IMR-90 (cell line): ENCODE results near the gene SLC3A2. TPM values are rescaled to one million over a fixed set of nuclear protein-coding genes. Genes with fewer than 3 reads are reported as not detected.
A peak's percentile ranks its signal among the peaks of the same experiment; 100 is the strongest.

Experiments
- ATAC-seq: fragments of 200-7000 bp; cut with Tn5 transposase; 2 replicates; pipeline ENCODE4 v1.9.1; 2020; ENCODE audit warnings: low read depth, mild to moderate bottlenecking, moderate library complexity
- BruUV-seq: library from RNA; stranded (reverse); fragments of 400-500 nt; replicated peaks from 2 replicates; lab custom pipeline; 2021; lab: Mats Ljungman, UMichigan
- CTCF ChIA-PET: fragments of 300-600 bp; formaldehyde crosslinking; extraction: SDS; loops from one replicate; lab custom pipeline; 2021; ENCODE audit warnings: antibody characterized with exemption; lab: Yijun Ruan, JAX
- POLR2A ChIA-PET: fragments of 300-600 bp; sonication (Branson Sonifier 250); formaldehyde crosslinking; loops from one replicate; lab custom pipeline; 2022; ENCODE audit warnings: antibody characterized with exemption; ENCODE audit not compliant: unreplicated experiment; lab: Charles Lee
- DNase-seq: peaks from one replicate; pipeline ENCODE4 v3.0.0; 2013
- H2AFZ ChIP-seq: replicated peaks from 2 replicates; pipeline ENCODE3; 2013; ENCODE audit warnings: low read length, mild to moderate bottlenecking; ENCODE audit not compliant: poor library complexity
- H2AK5ac ChIP-seq: 2 replicates; pipeline ENCODE4 v1.6.1; 2013; ENCODE audit warnings: low read depth, low read length, inconsistent platforms
- H2AK9ac ChIP-seq: replicated peaks from 2 replicates; pipeline ENCODE3; 2013; ENCODE audit warnings: mild to moderate bottlenecking, low read depth, low read length, moderate library complexity; ENCODE audit not compliant: poor library complexity
- H2BK120ac ChIP-seq: 2 replicates; pipeline ENCODE4 v1.6.1; 2013; ENCODE audit warnings: low read depth, low read length, inconsistent platforms
- H2BK15ac ChIP-seq: 3 replicates; pipeline ENCODE4 v1.6.1; 2013; ENCODE audit warnings: low read depth, low read length, inconsistent platforms
- H2BK20ac ChIP-seq: 2 replicates; pipeline ENCODE4 v1.6.1; 2013; ENCODE audit warnings: low read depth, mild to moderate bottlenecking, inconsistent platforms, low read length, moderate library complexity
- H2BK5ac ChIP-seq: 2 replicates; pipeline ENCODE4 v1.6.1; 2013; ENCODE audit warnings: mild to moderate bottlenecking, low read depth, low read length, inconsistent platforms; ENCODE audit not compliant: poor library complexity, severe bottlenecking
- H3K14ac ChIP-seq: replicated peaks from 2 replicates; pipeline ENCODE4 v1.6.1; 2013; ENCODE audit warnings: low read depth, low read length, inconsistent platforms
- H3K18ac ChIP-seq: 2 replicates; pipeline ENCODE4 v1.6.1; 2013; ENCODE audit warnings: low read depth, low read length, control low read depth
- H3K23ac ChIP-seq: 2 replicates; pipeline ENCODE4 v1.6.1; 2013; ENCODE audit warnings: low read depth, low read length, inconsistent platforms
- H3K27ac ChIP-seq: 2 replicates; pipeline ENCODE4 v1.5.1; 2013; ENCODE audit warnings: mild to moderate bottlenecking, control low read depth, low read length; ENCODE audit not compliant: insufficient read depth
- H3K27me3 ChIP-seq: 2 replicates; pipeline ENCODE4 v1.6.1; 2013; ENCODE audit warnings: low read length; ENCODE audit not compliant: control insufficient read depth, insufficient read depth
- H3K36me3 ChIP-seq: 2 replicates; pipeline ENCODE4 v1.6.1; 2013; ENCODE audit warnings: low read length, mixed read lengths; ENCODE audit not compliant: control insufficient read depth, insufficient read depth
- H3K4ac ChIP-seq: 2 replicates; pipeline ENCODE4 v1.6.1; 2013; ENCODE audit warnings: low read depth, low read length, inconsistent platforms
- H3K4me1 ChIP-seq: 2 replicates; pipeline ENCODE4 v1.6.1; 2013; ENCODE audit warnings: low read length, mixed read lengths; ENCODE audit not compliant: control insufficient read depth, insufficient read depth
- H3K4me2 ChIP-seq: 2 replicates; pipeline ENCODE4 v1.6.1; 2013; ENCODE audit warnings: low read depth, mild to moderate bottlenecking, control low read depth, low read length, moderate library complexity
- H3K4me3 ChIP-seq: 2 replicates; pipeline ENCODE4 v1.5.1; 2013; ENCODE audit warnings: low read depth, mild to moderate bottlenecking, control low read depth, low read length, moderate library complexity; ENCODE audit not compliant: insufficient read depth
- H3K56ac ChIP-seq: 2 replicates; pipeline ENCODE4 v1.6.1; 2013; ENCODE audit warnings: low read length, inconsistent platforms; ENCODE audit not compliant: insufficient read depth; ENCODE audit errors: extremely low read depth
- H3K79me1 ChIP-seq, 2 experiments: 2 replicates each; pipeline ENCODE4 v1.6.1; 2013; ENCODE audit warnings: low read length in 2 of 2, inconsistent platforms in 1 of 2, low read depth in 1 of 2
- H3K9ac ChIP-seq: 2 replicates; pipeline ENCODE4 v1.6.1; 2013; ENCODE audit warnings: low read depth, low read length, control low read depth
- H3K9me1 ChIP-seq: 2 replicates; pipeline ENCODE4 v1.6.1; 2013; ENCODE audit warnings: low read length, inconsistent platforms; ENCODE audit not compliant: insufficient read depth
- H3K9me3 ChIP-seq: 2 replicates; pipeline ENCODE4 v1.6.1; 2013; ENCODE audit warnings: low read length; ENCODE audit not compliant: control insufficient read depth, insufficient read depth
- H4K20me1 ChIP-seq: 2 replicates; pipeline ENCODE4 v1.6.1; 2013; ENCODE audit warnings: low read length, inconsistent platforms; ENCODE audit not compliant: insufficient read depth
- H4K5ac ChIP-seq: 2 replicates; pipeline ENCODE4 v1.6.1; 2013; ENCODE audit warnings: mild to moderate bottlenecking, low read depth, low read length, control low read depth
- H4K8ac ChIP-seq, 2 experiments: 2 replicates each; pipeline ENCODE4 v1.6.1; 2013; ENCODE audit warnings: low read depth in 2 of 2, low read length in 2 of 2, control low read depth in 1 of 2, inconsistent platforms in 1 of 2
- H4K91ac ChIP-seq: 2 replicates; pipeline ENCODE4 v1.6.1; 2013; ENCODE audit warnings: low read depth, low read length, inconsistent platforms; ENCODE audit not compliant: insufficient read depth
- BHLHE40 ChIP-seq: fragments of 150-350 bp; IDR thresholded peaks from 2 replicates; pipeline ENCODE4 v1.6.1; 2016; ENCODE audit warnings: mild to moderate bottlenecking, low read depth, low read length
- CEBPB ChIP-seq: IDR thresholded peaks from 2 replicates; pipeline ENCODE4 v1.6.1; 2012; ENCODE audit warnings: low read depth, low read length, improper control_type of control experiment
- CHD1 ChIP-seq: IDR thresholded peaks from 2 replicates; pipeline ENCODE4 v1.6.1; 2012; ENCODE audit warnings: low read depth, low read length, improper control_type of control experiment
- CTCF ChIP-seq: conservative IDR thresholded peaks from 2 replicates; pipeline ENCODE4 v1.5.1; 2012; ENCODE audit warnings: mild to moderate bottlenecking, low read depth, low read length, improper control_type of control experiment
- FOS ChIP-seq: fragments of 150-350 bp; IDR thresholded peaks from 2 replicates; pipeline ENCODE4 v1.6.1; 2016; ENCODE audit warnings: low read depth, low read length
- MAFK ChIP-seq: IDR thresholded peaks from 2 replicates; pipeline ENCODE4 v1.6.1; 2012; ENCODE audit warnings: low read depth, low read length, improper control_type of control experiment
- MAZ ChIP-seq: IDR thresholded peaks from 2 replicates; pipeline ENCODE4 v1.6.1; 2012; ENCODE audit warnings: low read depth, mild to moderate bottlenecking, low read length, improper control_type of control experiment, moderate library complexity, borderline replicate concordance
- MXI1 ChIP-seq: IDR thresholded peaks from 2 replicates; pipeline ENCODE4 v1.6.1; 2012; ENCODE audit warnings: low read depth, mild to moderate bottlenecking, low read length, moderate library complexity, borderline replicate concordance
- NFE2L2 ChIP-seq: fragments of 150-350 bp; IDR thresholded peaks from 2 replicates; pipeline ENCODE4 v1.6.1; 2016; ENCODE audit warnings: low read depth, mild to moderate bottlenecking, low read length
- POLR2A ChIP-seq: IDR thresholded peaks from 2 replicates; pipeline ENCODE4 v1.6.1; 2012; ENCODE audit warnings: mild to moderate bottlenecking, low read depth, low read length
- RAD21 ChIP-seq: IDR thresholded peaks from 2 replicates; pipeline ENCODE4 v1.6.1; 2012; ENCODE audit warnings: low read length, improper control_type of control experiment
- RCOR1 ChIP-seq: IDR thresholded peaks from 2 replicates; pipeline ENCODE4 v1.6.1; 2012; ENCODE audit warnings: mild to moderate bottlenecking, low read length, improper control_type of control experiment; ENCODE audit not compliant: insufficient replicate concordance
- RFX5 ChIP-seq: IDR thresholded peaks from 2 replicates; pipeline ENCODE4 v1.8.0; 2012; ENCODE audit warnings: low read depth, mild to moderate bottlenecking, low read length, moderate library complexity
- SMC3 ChIP-seq: fragments of 150-350 bp; IDR thresholded peaks from 2 replicates; pipeline ENCODE4 v1.6.1; 2016; ENCODE audit warnings: low read depth, mild to moderate bottlenecking, antibody characterized with exemption, low read length, moderate library complexity
- USF2 ChIP-seq: fragments of 150-350 bp; IDR thresholded peaks from 2 replicates; pipeline ENCODE4 v1.6.1; 2017; ENCODE audit warnings: mild to moderate bottlenecking, antibody characterized with exemption, low read length, low read depth
- WGBS, 2 experiments: methylation state at CpG; one replicate each; pipeline versions ENCODE4 v1.1.5 to v1.1.7; 2013; ENCODE audit warnings: missing lambda C conversion rate in 2 of 2; ENCODE audit not compliant: insufficient read length in 1 of 2; ENCODE audit errors: extremely low coverage in 2 of 2; 5-methylcytosine and 5-hydroxymethylcytosine counted together
- dilution Hi-C: fragments of 300-500 bp; cut with HindIII; formaldehyde crosslinking; loops from one replicate; pipeline ENCODE4 v1.14.3; 2018; ENCODE audit warnings: low sequenced_read_pairs; ENCODE audit not compliant: unreplicated experiment
- in situ Hi-C: fragments of 300-500 bp; cut with MboI; formaldehyde crosslinking; loops from 3 replicates; pipeline ENCODE4 v1.14.3; 2019; ENCODE audit warnings: low sequenced_read_pairs, inconsistent platforms, mixed read lengths
- intact Hi-C: fragments of 100-400 bp; cut with micrococcal nuclease; formaldehyde crosslinking; loops from 2 replicates; pipeline ENCODE4 v1.10.0; 2022
- polyA plus RNA-seq, 3 experiments: library from polyadenylated mRNA; depleted of rRNA; stranded (reverse); fragments of >200 nt; gene quantifications; 2 replicates each; pipeline ENCODE4 v1.2.3, GENCODE V29; 2012; ENCODE audit warnings: low replicate concordance in 1 of 3
- total RNA-seq: library from RNA; depleted of rRNA; stranded (reverse); fragments of >200 nt; gene quantifications from 2 replicates; pipeline ENCODE4 v1.2.3, GENCODE V29; 2012

The SLC3A2 gene
- total and polyA plus RNA-seq, 2 of the 4 experiments (the other 2 are of a cell fraction) = 140 to 239 TPM

- peak overlapping the region; percentile 100 for H4K5ac ChIP-seq
- H3K56ac ChIP-seq = peak overlapping the region; percentile 100
- peak overlapping the region; percentile 96 for H2BK5ac ChIP-seq
- H3K18ac ChIP-seq = peak overlapping the region; percentile 100
- H3K36me3 ChIP-seq = peaks cover 46% of the 10 kb centered on the region
- peak overlapping the region; percentile 100 for H3K9ac ChIP-seq
- POLR2A ChIA-PET = interaction anchor here (1.0 to 1.4 kb wide), 2 partner anchors 8 to 41 kb away, joined by 6 to 8 read pairs; no protein-coding TSS in a partner anchor
- CTCF ChIA-PET = interaction anchor here (0.6 to 1.9 kb wide), 5 partner anchors 18 to 112 kb away, joined by 3 to 7 read pairs (median 6); no protein-coding TSS in a partner anchor
- H3K4ac ChIP-seq = peak overlapping the region; percentile 100
- no peaks in the 10 kb centered on the region for H3K27me3 ChIP-seq
- peak overlapping the region; percentile 98 for H3K4me2 ChIP-seq
- H4K8ac ChIP-seq = peak overlapping the region; percentile 96 to 100
- H2BK120ac ChIP-seq = peak overlapping the region; percentile 96
- BruUV-seq = no TSS peak
- peak overlapping the region; percentile 97; the same call in 2 of the 3 replicates for H2BK15ac ChIP-seq
- peak overlapping the region; percentile 89 for H2BK20ac ChIP-seq
- H3K23ac ChIP-seq = peak overlapping the region; percentile 100
- peaks cover 9% of the 10 kb centered on the region; the same call in 1 of the 2 replicates for H3K9me1 ChIP-seq
- intact Hi-C loops = loop anchor here (1.0 to 5.0 kb wide), 2 partner anchors 41 to 95 kb away; partner anchors contain the start of gene TMEM179B
- DNase-seq (peak; percentile 97), ATAC-seq (peak; percentile 50)
- peaks cover 25 to 68% of the 10 kb centered on the region in 2 experiments for H3K79me1 ChIP-seq
- peak overlapping the region; percentile 100 for H3K14ac ChIP-seq
- peak overlapping the region; percentile 100 for H2AK5ac ChIP-seq
- H2AK9ac ChIP-seq = peak overlapping the region; percentile 99
- WGBS, 2 experiments = 0% methylated on average over 4 of the region's 21 CpGs; no CpG with 5 or more reads in 1 of the 2 experiments
- peaks cover 49% of the 10 kb centered on the region for H4K20me1 ChIP-seq
- H3K4me1 ChIP-seq = peaks cover 27% of the 10 kb centered on the region
- H3K4me3 ChIP-seq = peak overlapping the region; percentile 92
- in situ Hi-C loops = loop anchor here (25.0 kb wide), 1 partner anchor 780 kb away; the partner anchor contains the start of gene ATL3
- H4K91ac ChIP-seq = peak overlapping the region; percentile 100
- peak overlapping the region; percentile 98 for H3K27ac ChIP-seq
- H3K9me3 ChIP-seq = no peaks in the 10 kb centered on the region
- dilution Hi-C loops = no loop called here
- peak overlapping the region; percentile 77 for H2AFZ ChIP-seq
- peak; percentile 89 for TF ChIP-seq USF2
- TF ChIP-seq FOS = peak; percentile 80
- no peak for TF ChIP-seq MXI1
- no peak for TF ChIP-seq CHD1
- TF ChIP-seq RFX5 = no peak
- no peak for TF ChIP-seq RAD21
- peak; percentile 94 for TF ChIP-seq MAZ
- peak; percentile 11; the same call in 1 of the 2 replicates for TF ChIP-seq MAFK
- TF ChIP-seq POLR2A = peak; percentile 20; the same call in 1 of the 2 replicates
- peak; percentile 96 for TF ChIP-seq CEBPB
- TF ChIP-seq CTCF = no peak
- TF ChIP-seq RCOR1 = no peak
- peak; percentile 95 for TF ChIP-seq BHLHE40
- TF ChIP-seq SMC3 = no peak
- TF ChIP-seq NFE2L2 = peak; percentile 77; the same call in 1 of the 2 replicates
Observed at GRCh38 chr11:62881579-62882430, 1.1 kb downstream of the SLC3A2 start.
